ENCODE results near the gene FCN3. TPM values are rescaled to one million over a fixed set of nuclear protein-coding genes. Genes with fewer than 3 reads are reported as not detected.

The FCN3 gene
- total and polyA plus RNA-seq, 2 donors (not counting 3 experiments of a cell fraction or from before 2014, with no cell fraction given): 0.15 TPM; not detected in 1

DNA sequence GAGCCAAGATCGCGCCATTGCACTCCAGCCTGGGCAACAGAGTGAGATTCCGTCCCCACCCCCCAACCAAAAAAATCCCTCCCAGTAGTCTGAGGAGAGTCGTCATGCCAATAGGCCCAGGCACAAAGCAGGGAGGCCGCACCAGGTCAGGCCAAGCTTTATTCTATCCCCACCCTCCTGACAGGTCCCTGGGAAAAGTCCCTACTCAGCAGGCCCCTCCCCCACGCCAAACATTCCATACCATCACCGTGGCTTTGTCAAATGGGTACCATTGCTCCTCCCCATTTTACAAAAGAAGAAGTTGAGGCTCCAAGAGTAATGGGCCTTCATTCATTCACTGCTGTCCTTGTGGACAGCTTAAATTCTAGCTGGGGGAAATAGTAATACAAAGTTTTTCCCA, 23.1 kb upstream of the FCN3 start:
- CTCF ChIA-PET: interaction anchor here (0.6 to 6.6 kb wide), 10 partner anchors 10 to 351 kb away, joined by 3 to 275 read pairs (median 9); partner anchors contain the start of genes AHDC1 and MAP3K6
- POLR2A ChIA-PET: no interaction called here

More for the DNA sequence above, 23.1 kb upstream of the FCN3 start:
- Histone ChIP-seq H3K36me3 (ENCODE audit: control insufficient read depth in 2 of 2, extremely low read depth in 1 of 2, insufficient read depth in 2 of 2, low read length in 2 of 2) (no peaks in the 10 kb centered on the region), H3K4me1 (ENCODE audit: control insufficient read depth, extremely low read depth, insufficient read depth, low read length) (peaks cover 6% of the 10 kb centered on the region), H3K9me3 (replicated peaks; ENCODE audit: control insufficient read depth, insufficient read depth, low read length) (no peaks in the 10 kb centered on the region), H3K9me1 (replicated peaks; ENCODE audit: control insufficient read depth, extremely low read depth, insufficient read depth, low read length) (no peaks in the 10 kb centered on the region), H3K27ac (ENCODE audit: insufficient read depth, low read depth, low read length) (no peak overlapping the region), H3K27me3 (ENCODE audit: control insufficient read depth in 2 of 2, insufficient read depth in 2 of 2, low read length in 2 of 2) (no peaks in the 10 kb centered on the region), H3K4me2 (ENCODE audit: insufficient read depth, low read length) (no peak overlapping the region), H3K4me3 (replicated peaks in 1 of 3; ENCODE audit: insufficient read depth in 1 of 3, low read depth in 1 of 3, low read length in 3 of 3) (no peak overlapping the region), H2AFZ (ENCODE audit: low read depth, low read length) (no peak overlapping the region), H4K20me1 (replicated peaks; ENCODE audit: control insufficient read depth, extremely low read depth, insufficient read depth, low read length) (no peaks in the 10 kb centered on the region), H3K9ac (replicated peaks; ENCODE audit: extremely low read depth, insufficient read depth, low read length) (no peak overlapping the region), H3K79me2 (ENCODE audit: control insufficient read depth, insufficient read depth, low read length) (peaks cover 4% of the 10 kb centered on the region)
- intact Hi-C loops (cut with micrococcal nuclease): loop anchor here (10.0 kb wide), 1 partner anchor 283 kb away; no protein-coding TSS in a partner anchor
- no TSS peak for BruUV-seq (replicated peaks)
- dilution Hi-C loops (cut with MboI; ENCODE audit: extremely low pct_ligation_motif_present, low sequenced_read_pairs): no loop called here
- TF ChIP-seq GATA2 (IDR thresholded peaks at IDR 0.05; ENCODE audit: insufficient read depth, insufficient read length, low read depth, low read length) (no peak), JUN (IDR thresholded peaks at IDR 0.05; ENCODE audit: borderline replicate concordance, insufficient read depth, insufficient read length, low read depth) (no peak), MYC (IDR thresholded peaks at IDR 0.05; ENCODE audit: low read depth, low read length) (no peak), FOS (IDR thresholded peaks at IDR 0.05; ENCODE audit: borderline replicate concordance, insufficient read depth, low read length) (no peak), POLR2A (IDR thresholded peaks at IDR 0.05; ENCODE audit: low read depth, low read length) (no peak), POLR2AphosphoS5 (IDR thresholded peaks at IDR 0.05; ENCODE audit: insufficient read depth, low read depth, low read length) (no peak), EZH2 (IDR thresholded peaks at IDR 0.05; ENCODE audit: borderline replicate concordance, low read depth, low read length, severe bottlenecking) (no peak)
- TF ChIP-seq, protein P1, sequence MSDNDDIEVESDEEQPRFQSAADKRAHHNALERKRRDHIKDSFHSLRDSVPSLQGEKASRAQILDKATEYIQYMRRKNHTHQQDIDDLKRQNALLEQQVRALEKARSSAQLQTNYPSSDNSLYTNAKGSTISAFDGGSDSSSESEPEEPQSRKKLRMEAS (IDR thresholded peaks at IDR 0.05; ENCODE audit: insufficient read depth, insufficient read length): no peak
- TF ChIP-seq, protein P2, sequence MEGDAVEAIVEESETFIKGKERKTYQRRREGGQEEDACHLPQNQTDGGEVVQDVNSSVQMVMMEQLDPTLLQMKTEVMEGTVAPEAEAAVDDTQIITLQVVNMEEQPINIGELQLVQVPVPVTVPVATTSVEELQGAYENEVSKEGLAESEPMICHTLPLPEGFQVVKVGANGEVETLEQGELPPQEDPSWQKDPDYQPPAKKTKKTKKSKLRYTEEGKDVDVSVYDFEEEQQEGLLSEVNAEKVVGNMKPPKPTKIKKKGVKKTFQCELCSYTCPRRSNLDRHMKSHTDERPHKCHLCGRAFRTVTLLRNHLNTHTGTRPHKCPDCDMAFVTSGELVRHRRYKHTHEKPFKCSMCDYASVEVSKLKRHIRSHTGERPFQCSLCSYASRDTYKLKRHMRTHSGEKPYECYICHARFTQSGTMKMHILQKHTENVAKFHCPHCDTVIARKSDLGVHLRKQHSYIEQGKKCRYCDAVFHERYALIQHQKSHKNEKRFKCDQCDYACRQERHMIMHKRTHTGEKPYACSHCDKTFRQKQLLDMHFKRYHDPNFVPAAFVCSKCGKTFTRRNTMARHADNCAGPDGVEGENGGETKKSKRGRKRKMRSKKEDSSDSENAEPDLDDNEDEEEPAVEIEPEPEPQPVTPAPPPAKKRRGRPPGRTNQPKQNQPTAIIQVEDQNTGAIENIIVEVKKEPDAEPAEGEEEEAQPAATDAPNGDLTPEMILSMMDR (IDR thresholded peaks at IDR 0.05; ENCODE audit: extremely low read depth in 1 of 2, insufficient read depth in 1 of 2, low read depth in 1 of 2, low read length in 2 of 2): no peak
- FAIRE-seq (no peak), DNase-seq (ENCODE audit: low read depth, low spot score) (no peak)
